Measurements from ENCODE around the gene BLOC1S1. TPM values are rescaled to one million over a fixed set of nuclear protein-coding genes. Genes with fewer than 3 reads are reported as not detected.

BLOC1S1 gene
- total and polyA plus RNA-seq, 9 of the 15 experiments (the other 6 are each of a cell fraction or from before 2014, with no cell fraction given), result 75.2 to 161 (median 98.8) TPM

GRCh38 chr12:55728939-55729818, 13.3 kb downstream of the BLOC1S1 start, which contains the start of gene CD63 (continued):
- TF ChIP-seq HNRNPUL1 (IDR thresholded peaks at IDR 0.05; ENCODE audit: low read length) (no peak), ZNF431 (CRISPR knock-in tag; IDR thresholded peaks at IDR 0.05) (no peak), ZNF239 (CRISPR knock-in tag; IDR thresholded peaks at IDR 0.05) (no peak), DACH1 (IDR thresholded peaks at IDR 0.05; ENCODE audit: partially characterized antibody) (peak; percentile 95), CREBBP (IDR thresholded peaks at IDR 0.05; ENCODE audit: low read depth, low read length) (no peak), SREBF2 (CRISPR knock-in tag; IDR thresholded peaks at IDR 0.05) (no peak), PRPF4 (IDR thresholded peaks at IDR 0.05; ENCODE audit: insufficient read depth, low read depth, low read length, poor library complexity, severe bottlenecking) (no peak), ZNF347 (CRISPR knock-in tag; IDR thresholded peaks at IDR 0.05; ENCODE audit: low read depth) (no peak), MCM5 (IDR thresholded peaks at IDR 0.05; ENCODE audit: low read depth) (no peak), JUNB (CRISPR knock-in tag; conservative IDR thresholded peaks at IDR 0.05) (peak; percentile 17; the same call in 1 of the 2 replicates), ZNF707 (CRISPR knock-in tag; conservative IDR thresholded peaks at IDR 0.05) (no peak), AFF1 (IDR thresholded peaks at IDR 0.05; ENCODE audit: low read depth in 1 of 2, partially characterized antibody in 2 of 2) (peak; percentile 38 to 59), PTRF (tag; IDR thresholded peaks at IDR 0.05) (no peak), MXI1 (IDR thresholded peaks at IDR 0.05; ENCODE audit: low read depth, low read length) (peak; percentile 64; the same call in 1 of the 2 replicates), ZNF133 (CRISPR knock-in tag; IDR thresholded peaks at IDR 0.05) (no peak), SIX5 (IDR thresholded peaks at IDR 0.05; ENCODE audit: borderline replicate concordance in 1 of 2, insufficient read depth in 1 of 2, low read depth in 1 of 2, low read length in 2 of 2) (no peak), ARID1B (IDR thresholded peaks at IDR 0.05) (peak; percentile 64), ZNF274 (IDR thresholded peaks at IDR 0.05; ENCODE audit: borderline replicate concordance, low read depth, low read length) (no peak), SOX6 (IDR thresholded peaks at IDR 0.05) (0 out of 2 replicates have a peak, but pooled peaks have one; percentile 12)
- TF ChIP-seq, protein P1, sequence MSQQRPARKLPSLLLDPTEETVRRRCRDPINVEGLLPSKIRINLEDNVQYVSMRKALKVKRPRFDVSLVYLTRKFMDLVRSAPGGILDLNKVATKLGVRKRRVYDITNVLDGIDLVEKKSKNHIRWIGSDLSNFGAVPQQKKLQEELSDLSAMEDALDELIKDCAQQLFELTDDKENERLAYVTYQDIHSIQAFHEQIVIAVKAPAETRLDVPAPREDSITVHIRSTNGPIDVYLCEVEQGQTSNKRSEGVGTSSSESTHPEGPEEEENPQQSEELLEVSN (IDR thresholded peaks at IDR 0.05; ENCODE audit: borderline replicate concordance in 1 of 2, extremely low read depth in 1 of 2, insufficient read depth in 1 of 2, insufficient read length in 1 of 2, low read depth in 1 of 2, low read length in 1 of 2, poor library complexity in 1 of 2, severe bottlenecking in 1 of 2), result peak; percentile 50 to 81
- TF ChIP-seq, protein P2, sequence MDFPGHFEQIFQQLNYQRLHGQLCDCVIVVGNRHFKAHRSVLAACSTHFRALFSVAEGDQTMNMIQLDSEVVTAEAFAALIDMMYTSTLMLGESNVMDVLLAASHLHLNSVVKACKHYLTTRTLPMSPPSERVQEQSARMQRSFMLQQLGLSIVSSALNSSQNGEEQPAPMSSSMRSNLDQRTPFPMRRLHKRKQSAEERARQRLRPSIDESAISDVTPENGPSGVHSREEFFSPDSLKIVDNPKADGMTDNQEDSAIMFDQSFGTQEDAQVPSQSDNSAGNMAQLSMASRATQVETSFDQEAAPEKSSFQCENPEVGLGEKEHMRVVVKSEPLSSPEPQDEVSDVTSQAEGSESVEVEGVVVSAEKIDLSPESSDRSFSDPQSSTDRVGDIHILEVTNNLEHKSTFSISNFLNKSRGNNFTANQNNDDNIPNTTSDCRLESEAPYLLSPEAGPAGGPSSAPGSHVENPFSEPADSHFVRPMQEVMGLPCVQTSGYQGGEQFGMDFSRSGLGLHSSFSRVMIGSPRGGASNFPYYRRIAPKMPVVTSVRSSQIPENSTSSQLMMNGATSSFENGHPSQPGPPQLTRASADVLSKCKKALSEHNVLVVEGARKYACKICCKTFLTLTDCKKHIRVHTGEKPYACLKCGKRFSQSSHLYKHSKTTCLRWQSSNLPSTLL (IDR thresholded peaks at IDR 0.05), result no peak
